GF-D8 (cell line): ENCODE measurements around the gene BRF1.

Experiments used
- DNase-seq: peaks from one replicate; lab custom pipeline; 2025; lab: John Stamatoyannopoulos, UW

BRF1 gene

DNA sequence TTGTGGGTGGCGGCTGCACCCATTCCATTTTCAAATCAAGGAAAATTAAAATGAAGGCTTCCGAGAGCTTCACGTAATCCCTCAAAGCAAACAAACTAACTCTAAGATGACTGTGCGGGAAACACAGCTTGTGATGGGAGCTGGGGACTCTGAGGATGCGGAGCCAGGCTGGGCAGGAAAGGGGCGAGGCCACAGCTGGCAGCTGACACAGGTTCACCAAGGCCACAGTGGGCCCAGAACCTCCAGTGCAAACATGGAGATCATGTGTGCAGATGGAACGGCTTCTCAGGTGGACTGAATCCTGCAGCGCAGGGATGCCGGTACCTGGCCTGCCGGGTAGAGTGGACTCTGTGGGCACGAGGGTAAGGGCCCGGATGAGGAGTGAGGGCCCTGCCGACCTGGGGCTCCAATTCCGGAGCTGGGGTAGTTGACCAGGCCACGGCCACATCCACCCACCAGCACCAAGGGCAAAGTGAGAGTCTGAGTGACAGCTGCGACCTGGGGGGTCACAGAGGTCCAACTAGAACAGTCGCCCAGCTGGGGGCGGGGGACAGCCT lies 71.6 kb downstream of the BRF1 start:
- no peak for DNase-seq

GRCh38 chr14:105228562-105228961 lies 72.2 kb downstream of the BRF1 start:
- DNase-seq: no peak

- no peak for DNase-seq
Measured at GRCh38 chr14:105227346-105227745, 73.5 kb downstream of the BRF1 start.

DNA sequence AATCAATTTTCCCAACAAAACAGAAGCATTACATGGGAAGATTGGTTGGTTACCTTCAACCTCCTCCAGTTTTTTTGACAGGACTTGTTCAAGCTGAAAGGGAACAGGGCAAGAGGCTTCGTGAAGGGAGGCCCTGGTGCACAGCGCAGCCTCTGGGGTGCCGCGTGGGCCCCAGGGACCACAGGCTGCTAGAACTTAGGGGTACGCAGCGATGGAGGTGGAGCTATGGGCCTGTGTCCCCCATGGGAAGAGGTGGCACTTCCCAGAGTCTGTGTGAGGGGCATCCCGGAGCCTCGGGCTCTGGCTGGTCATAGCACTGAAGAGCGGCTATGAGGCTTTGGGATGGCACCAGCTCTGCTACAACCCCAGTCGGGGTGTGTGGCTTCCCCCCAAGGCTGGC lies 74.6 kb downstream of the BRF1 start:
- no peak for DNase-seq

GRCh38 chr14:105224845-105225570 lies 75.8 kb downstream of the BRF1 start:
- DNase-seq: no peak

DNA sequence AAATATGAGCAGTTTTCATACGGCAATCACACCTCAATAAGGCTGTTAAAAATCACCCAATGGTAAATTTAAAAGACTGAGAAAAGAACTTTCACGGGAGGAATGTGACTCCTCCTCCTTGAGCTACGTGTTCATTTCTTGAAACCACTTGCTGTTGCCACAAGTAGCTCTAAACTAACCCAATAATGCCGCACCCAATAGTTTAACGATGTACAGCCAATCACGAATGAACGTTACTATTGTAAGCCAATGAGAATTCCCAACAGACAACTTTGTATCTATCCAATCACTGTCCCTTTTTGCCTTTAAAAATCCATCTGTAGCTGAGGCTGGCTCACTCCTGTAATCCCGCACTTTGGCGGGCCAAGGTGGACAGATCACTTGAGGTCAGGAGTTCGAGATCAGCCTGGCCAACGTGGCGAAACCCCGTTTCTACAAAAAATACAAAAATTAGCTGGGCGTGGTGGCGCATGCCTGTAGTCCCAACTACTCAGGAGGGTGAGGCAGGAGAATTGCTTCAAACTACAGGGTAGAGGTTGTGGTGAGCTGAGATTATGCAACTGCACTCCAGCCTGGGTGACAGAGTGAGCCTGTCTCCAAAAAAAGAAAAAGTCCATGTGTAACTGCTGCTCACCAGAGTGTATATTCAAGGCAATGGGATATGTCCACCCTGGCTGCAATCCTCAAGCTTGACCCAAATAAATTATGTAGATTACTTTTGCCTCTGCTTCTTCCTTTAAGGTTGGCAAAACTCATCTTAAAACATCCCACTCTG lies 76.8 kb downstream of the BRF1 start:
- no peak for DNase-seq

GRCh38 chr14:105223260-105223659 lies 77.5 kb downstream of the BRF1 start:
- DNase-seq: no peak

DNA sequence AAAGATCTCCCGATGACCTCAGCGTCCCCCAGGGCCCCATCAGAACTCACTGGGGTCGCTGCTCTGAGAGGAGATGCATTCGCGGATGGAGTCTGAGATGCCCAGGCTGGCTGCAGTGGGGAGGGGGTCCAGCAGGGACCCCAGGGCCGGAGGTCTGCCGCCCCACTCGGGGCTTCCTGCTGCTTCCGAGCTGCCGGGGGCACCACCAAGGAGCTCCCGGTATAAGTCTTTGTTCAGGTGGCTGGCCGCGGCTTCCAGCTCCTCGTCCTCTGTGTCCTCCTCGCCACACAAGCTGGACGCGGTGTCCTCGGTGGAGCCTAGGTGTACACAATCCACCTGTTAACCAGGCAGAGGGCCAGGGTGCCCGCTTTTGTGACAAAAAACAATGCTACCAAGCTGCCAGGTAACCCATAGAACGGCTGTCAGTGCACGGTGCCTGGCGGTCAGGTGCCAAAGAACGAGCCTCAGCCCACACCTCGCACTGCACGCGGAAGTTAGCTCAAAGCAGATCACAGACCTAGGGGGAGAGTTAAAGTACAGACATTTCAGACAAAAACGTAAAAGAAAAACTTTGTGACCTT lies 79.1 kb downstream of the BRF1 start:
- no peak for DNase-seq

- DNase-seq: no peak
Measured at GRCh38 chr14:105220699-105221597, 79.9 kb downstream of the BRF1 start.

GRCh38 chr14:105219753-105220152 lies 81.0 kb downstream of the BRF1 start:
- no peak for DNase-seq

DNA sequence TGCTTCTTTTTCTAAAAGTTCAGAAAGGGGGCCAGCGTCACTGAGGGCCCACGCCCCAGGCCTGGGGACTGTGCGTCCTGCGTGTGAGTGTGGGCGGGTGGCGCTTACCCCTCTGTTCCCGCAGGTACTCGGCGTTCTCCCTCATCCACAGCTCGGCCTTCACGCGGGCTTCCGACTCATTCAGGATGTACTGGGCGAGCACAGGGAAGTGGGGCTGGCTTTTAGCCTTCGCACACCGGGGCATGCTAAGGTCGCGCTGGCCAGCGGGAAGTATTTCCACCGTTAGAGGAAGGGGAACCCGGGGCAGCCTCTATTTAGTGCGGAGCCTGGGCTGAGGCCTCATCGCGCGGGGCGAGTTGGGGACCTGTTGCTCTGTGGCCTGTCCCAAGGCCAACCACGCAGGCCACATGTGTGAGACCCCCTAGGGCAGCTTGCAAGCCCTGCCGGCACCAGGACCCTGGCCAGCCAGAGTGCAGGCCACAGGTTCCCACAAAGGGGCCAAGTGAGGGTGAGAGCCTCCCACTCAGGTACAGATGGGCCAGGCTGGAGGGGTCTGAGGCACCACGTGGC lies 81.7 kb downstream of the BRF1 start:
- no peak for DNase-seq

GRCh38 chr14:105218611-105219010 lies 82.2 kb downstream of the BRF1 start:
- DNase-seq: no peak

- no peak for DNase-seq
Measured at GRCh38 chr14:105217774-105218173, 83.0 kb downstream of the BRF1 start.

- DNase-seq: no peak
Measured at GRCh38 chr14:105216490-105217247, 84.1 kb downstream of the BRF1 start.

DNA sequence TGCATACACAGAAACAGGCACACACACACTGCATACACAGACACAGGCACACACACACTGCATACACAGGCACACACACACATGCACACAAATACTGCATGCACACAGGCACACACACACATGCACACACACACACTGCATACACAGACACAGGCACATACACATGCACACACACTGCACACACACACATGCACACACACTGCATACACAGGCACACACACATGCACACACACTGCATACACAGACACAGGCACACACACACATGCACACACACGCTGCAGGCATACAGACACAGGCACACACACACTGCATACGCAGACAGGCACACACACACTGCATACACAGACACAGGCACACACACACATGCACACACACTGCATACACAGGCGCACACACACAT lies 85.2 kb downstream of the BRF1 start:
- DNase-seq: no peak

DNA sequence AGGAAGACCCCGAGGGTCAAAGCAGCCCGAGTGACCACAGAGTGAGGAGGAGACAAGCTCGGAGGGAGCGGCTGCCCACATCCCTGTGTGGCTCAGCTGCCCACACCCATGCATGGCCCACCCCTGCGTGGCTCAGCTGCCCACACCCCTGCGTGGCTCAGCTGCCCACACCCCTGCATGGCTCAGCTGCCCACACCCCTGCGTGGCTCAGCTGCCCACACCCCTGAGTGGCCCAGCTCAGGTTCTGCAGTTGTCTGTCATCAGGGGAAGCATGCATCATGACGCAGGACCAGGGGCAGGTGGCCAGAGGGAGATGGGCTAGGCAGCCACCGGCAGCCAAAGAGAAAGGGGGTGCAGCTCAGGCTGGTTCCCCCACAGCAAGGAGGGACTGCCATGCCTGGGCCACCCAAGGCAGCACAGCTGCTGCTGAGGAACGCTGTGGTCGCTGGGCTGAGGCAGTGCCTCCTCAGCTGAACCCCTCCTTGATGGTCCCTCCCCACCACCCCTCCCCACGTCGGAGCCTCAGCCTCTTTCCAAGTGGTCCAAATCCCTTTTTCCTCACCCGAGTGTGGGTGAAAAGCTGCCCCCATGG lies 86.4 kb downstream of the BRF1 start:
- no peak for DNase-seq

DNA sequence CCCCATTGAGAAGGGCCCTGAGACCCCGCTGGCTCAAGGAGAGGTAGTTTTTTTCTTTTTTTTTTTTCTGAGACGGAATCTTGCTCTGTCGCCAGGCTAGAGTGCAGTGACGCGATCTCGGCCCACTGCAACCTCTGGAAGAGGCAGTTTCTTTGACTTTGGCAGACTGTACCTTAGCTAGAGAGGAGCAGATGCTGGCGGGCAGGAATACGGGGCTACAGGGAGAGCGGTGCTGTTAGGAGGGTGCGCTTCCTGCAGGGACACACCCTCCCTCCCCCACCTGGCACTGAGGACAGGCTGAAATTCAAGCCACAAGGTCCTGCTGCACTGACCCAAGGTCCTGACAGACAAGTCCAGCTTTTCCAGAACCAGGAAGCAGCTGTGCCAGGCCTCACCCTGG lies 87.4 kb downstream of the BRF1 start:
- DNase-seq: no peak

- DNase-seq: no peak
Measured at GRCh38 chr14:105212541-105213300, 88.1 kb downstream of the BRF1 start.

GRCh38 chr14:105211758-105212089 lies 89.1 kb downstream of the BRF1 start:
- no peak for DNase-seq
